ENCODE data around the gene RPL28.

Gene RPL28

GRCh38 chr19:55353803-55354697, 31.7 kb upstream of the RPL28 start:
- DNase-seq, result peak; percentile 82

- no peak for DNase-seq
Measured at GRCh38 chr19:55354698-55355212, 31.0 kb upstream of the RPL28 start, which contains the start of gene COX6B2. Gene COX6B2 (minus strand): TSS chr19:55354719. CDS start chr19:55354521, 198 bp downstream.

- no peak for DNase-seq
Measured at GRCh38 chr19:55355213-55355821, 30.4 kb upstream of the RPL28 start.

- no peak for DNase-seq
Measured at GRCh38 chr19:55358493-55358892, 27.2 kb upstream of the RPL28 start.

GRCh38 chr19:55358943-55359908, 26.5 kb upstream of the RPL28 start:
- DNase-seq, result no peak

GRCh38 chr19:55360902-55361301, 24.8 kb upstream of the RPL28 start:
- DNase-seq, result no peak

- DNase-seq, result no peak
Measured at GRCh38 chr19:55362174-55362989, 23.4 kb upstream of the RPL28 start.

GRCh38 chr19:55362990-55363716, 22.6 kb upstream of the RPL28 start, which contains the start of gene GARIN5B:
Gene GARIN5B (minus strand): TSS chr19:55363260. CDS start chr19:55363066, 194 bp downstream.
- DNase-seq, result no peak

- no peak for DNase-seq
Measured at GRCh38 chr19:55365245-55365644, 20.5 kb upstream of the RPL28 start.

- DNase-seq, result no peak
Measured at GRCh38 chr19:55365964-55366363, 19.8 kb upstream of the RPL28 start.

GRCh38 chr19:55366790-55367189, 18.9 kb upstream of the RPL28 start:
- DNase-seq, result no peak

- DNase-seq, result no peak
Measured at GRCh38 chr19:55368106-55368505, 17.6 kb upstream of the RPL28 start.

GRCh38 chr19:55368701-55369563, 16.8 kb upstream of the RPL28 start:
- peak; percentile 68 for DNase-seq

- DNase-seq, result peak; percentile 71
Measured at GRCh38 chr19:55369653-55370304, 16.0 kb upstream of the RPL28 start.

GRCh38 chr19:55370305-55370988, 15.3 kb upstream of the RPL28 start, which contains the start of gene IL11:
Gene IL11 (minus strand): TSS chr19:55370463. CDS start chr19:55370310, 153 bp downstream.
- DNase-seq, result no peak

- peak; percentile 60 for DNase-seq
Measured at GRCh38 chr19:55372316-55373081, 13.2 kb upstream of the RPL28 start.

- DNase-seq, result no peak
Measured at GRCh38 chr19:55373306-55373992, 12.3 kb upstream of the RPL28 start.
